IPS-NIHi11 (cell line): ENCODE data around the gene TMEM256.

Experiments
- DNase-seq: peaks from one replicate; pipeline ENCODE4 v3.0.0; 2012; ENCODE audit warnings: mixed read lengths, low spot score

Gene TMEM256

GRCh38 chr17:7429722-7430121, 25.8 kb upstream of the TMEM256 start:
- DNase-seq = no peak

- no peak for DNase-seq
Observed at GRCh38 chr17:7428557-7428956, 24.7 kb upstream of the TMEM256 start, which contains the start of gene SPEM3. TSS of gene SPEM3 (plus strand) at chr17:7428857. CDS start at chr17:7428903, 46 bp downstream.

DNA sequence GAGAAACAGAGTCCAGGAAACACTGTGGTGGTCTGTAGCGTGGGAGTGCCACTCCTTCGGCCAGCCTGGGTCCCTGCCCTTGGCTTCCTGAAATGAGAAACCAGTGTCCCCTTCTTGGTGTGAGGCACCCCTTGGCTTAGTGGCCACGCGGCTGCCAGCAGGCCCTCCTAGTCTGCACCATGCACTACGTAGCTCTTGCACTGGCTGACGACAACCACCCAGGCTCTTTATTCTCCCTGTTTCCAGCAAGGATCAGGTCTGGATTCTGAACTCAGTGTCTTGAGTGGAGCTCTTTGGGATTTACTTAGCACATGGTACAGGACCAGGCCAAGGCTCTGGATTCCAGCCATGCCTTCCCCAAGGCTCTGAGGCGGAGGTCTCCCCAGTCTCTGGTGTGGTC, 23.7 kb upstream of the TMEM256 start:
- no peak for DNase-seq

DNA sequence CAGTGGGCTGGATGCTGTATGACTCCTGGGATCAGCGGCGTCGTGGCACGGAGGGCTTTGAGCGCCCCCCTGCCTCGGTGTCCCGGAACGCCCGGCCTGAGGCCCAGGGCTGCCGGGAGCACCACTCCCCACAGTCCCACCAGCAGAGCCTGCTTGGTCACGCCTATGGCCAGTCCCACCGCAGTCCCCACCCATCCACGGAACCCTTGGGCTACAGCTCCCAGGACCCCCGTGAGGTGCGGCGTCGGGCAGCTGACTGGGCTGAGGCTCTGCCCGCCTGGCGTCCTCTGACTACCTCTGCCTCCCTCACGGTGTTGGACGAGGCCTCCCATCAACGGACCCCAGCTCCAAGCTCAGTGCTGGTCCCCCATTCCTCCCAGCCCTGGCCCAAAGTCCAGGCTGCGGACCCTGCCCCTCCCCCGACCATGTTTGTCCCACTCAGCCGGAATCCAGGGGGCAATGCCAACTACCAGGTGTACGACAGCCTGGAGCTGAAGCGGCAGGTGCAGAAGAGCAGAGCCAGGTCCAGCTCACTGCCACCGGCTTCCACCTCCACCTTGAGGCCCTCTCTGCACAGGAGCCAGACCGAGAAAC, 23.1 kb upstream of the TMEM256 start:
- no peak for DNase-seq

DNA sequence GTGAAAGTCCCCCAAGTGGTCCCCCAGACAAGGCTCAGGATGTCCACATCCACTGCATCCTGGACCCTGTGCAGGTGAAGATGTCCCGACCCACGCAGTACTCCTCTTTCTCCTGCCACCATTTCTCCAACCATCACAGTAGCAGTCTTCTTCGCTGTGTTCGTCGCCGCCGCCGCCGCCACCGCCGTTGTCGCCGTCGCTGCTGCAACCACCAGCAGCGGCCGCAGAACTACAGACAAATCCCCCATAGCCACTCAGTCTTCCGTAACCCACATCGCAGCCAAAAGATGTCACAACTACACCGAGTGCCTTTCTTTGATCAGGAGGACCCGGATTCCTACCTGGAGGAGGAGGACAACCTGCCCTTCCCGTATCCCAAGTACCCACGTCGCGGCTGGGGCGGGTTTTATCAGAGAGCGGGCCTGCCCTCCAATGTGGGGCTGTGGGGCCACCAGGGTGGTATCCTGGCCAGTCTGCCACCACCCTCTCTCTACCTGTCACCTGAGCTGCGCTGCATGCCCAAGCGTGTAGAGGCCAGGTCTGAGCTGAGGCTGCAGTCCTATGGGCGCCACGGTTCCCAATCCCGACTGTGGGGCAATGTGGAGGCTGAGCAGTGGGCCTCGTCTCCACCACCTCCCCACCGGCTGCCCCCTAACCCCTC, 22.4 kb upstream of the TMEM256 start:
- DNase-seq = no peak

DNA sequence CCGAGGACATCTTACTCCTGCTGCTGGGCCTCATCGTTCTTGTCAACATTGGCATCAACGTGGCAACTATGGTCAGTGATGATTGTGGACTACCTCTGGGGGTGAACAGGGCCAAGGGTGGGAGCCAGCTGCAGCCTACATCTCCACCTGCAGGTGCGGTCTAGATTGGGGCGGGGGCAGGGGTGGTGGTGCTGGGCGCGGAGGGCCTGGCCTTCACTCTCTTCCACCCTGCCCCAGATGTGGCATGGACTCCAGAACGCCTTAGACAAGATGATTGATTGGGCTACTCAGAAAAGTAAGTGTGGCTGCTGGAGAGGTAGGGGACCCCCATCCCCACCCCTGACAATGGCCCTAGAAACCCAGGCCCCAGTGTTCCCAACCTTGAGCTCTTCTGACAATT, 21.9 kb upstream of the TMEM256 start:
- no peak for DNase-seq

DNA sequence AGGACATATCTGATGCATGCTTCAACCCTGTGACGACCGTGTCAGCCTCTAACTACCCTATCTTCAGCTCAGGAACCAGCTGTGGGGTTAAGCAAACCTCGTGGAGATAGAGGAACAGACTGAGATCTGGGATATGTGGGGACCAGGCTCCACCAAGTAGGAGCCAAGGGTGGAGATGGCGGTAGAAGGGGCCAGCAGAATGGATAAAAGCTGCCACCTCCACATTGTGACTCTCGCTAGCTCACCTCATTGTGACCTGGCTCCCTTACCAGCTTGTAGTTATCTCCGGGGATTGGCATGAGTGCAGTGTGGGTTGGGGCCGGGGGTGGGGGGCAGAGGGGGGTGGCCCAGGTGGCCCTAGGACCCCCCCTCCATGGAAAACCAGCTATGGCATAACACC, 21.4 kb upstream of the TMEM256 start, which contains the start of gene SPEM2:
Gene SPEM2 (plus strand): TSS at position 301 of the 400 bp plus-strand sequence. CDS start 73 bp downstream, at position 374.
- DNase-seq = no peak

DNA sequence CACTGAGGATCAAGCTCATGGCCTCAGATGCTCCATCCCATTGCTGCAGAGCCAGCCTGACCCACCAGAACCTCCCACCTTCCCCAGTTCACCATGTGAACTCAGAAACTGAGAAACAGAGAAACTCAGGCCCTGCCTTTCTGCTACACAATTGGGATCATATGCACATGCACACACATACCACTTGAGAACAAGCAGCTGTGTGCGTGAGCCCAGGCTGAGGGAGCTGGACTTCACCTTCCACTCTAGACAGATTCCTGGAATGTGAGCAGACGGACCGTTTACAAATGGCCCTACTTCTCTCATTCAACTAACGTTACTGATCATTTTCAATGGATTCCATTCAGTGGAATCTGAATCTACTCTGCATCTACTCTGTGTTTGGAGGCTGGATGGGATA, 19.8 kb upstream of the TMEM256 start:
- no peak for DNase-seq

GRCh38 chr17:7421186-7421585, 17.3 kb upstream of the TMEM256 start:
- DNase-seq = no peak

DNA sequence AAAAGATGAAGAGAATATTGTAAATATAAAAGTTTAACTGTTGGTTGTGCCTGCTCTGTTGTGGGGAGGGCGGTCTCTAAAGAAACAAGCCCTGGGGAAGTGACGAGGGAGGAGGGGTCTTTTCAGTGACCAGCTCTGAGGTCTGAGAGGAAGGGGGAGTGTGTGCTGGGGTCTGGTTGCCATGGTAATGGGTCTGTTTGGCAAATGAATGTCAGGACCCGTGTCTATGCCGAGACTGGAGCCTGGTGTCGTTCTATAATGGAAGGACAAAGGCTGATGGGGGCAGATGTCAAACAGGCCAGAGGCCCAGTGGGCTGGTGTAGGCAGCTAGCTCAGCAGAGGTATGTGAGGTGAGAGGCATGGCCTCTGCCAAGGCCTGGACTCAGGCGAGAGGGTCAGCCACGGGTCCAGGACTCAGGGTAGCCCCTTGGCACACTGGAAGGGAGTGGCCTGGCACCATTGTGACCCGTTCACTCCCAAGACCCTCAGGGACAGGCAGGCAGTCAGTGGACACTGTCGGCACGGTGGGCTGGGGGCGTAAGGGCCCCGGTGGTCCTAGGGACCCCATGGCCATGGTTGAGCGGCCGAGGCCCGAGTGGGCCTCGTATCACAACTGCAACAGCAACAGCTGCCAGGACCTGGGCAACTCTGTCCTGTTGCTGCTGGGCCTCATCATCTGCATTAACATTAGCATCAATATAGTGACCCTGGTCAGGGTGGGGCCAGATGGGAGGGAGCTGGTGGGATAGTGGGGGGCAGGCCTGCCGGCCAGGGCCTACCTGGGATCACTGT, 16.1 kb upstream of the TMEM256 start, which contains the start of gene SPEM1:
Gene SPEM1 (plus strand): TSS at position 506 of the 792 bp plus-strand sequence. CDS start 61 bp downstream, at position 567.
- DNase-seq = no peak

GRCh38 chr17:7418472-7419152, 14.7 kb upstream of the TMEM256 start:
- no peak for DNase-seq

DNA sequence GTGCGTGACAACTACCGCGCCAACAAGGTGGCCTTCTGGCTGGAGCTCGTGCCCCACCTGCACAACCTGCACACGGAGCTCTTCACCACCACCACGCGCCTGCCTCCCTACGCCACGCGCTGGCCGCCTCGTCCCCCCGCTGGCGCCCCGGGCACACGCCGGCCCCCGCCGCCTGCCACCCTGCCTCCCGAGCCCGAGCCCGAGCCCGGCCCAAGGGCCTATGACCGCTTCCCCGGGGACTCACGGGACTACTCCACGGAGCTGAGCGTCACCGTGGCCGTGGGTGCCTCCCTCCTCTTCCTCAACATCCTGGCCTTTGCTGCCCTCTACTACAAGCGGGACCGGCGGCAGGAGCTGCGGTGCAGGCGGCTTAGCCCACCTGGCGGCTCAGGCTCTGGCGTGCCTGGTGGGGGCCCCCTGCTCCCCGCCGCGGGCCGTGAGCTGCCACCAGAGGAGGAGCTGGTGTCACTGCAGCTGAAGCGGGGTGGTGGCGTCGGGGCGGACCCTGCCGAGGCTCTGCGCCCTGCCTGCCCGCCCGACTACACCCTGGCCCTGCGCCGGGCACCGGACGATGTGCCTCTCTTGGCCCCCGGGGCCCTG, 13.3 kb upstream of the TMEM256 start:
- DNase-seq = no peak

GRCh38 chr17:7416323-7416722, 12.4 kb upstream of the TMEM256 start:
- no peak for DNase-seq

DNA sequence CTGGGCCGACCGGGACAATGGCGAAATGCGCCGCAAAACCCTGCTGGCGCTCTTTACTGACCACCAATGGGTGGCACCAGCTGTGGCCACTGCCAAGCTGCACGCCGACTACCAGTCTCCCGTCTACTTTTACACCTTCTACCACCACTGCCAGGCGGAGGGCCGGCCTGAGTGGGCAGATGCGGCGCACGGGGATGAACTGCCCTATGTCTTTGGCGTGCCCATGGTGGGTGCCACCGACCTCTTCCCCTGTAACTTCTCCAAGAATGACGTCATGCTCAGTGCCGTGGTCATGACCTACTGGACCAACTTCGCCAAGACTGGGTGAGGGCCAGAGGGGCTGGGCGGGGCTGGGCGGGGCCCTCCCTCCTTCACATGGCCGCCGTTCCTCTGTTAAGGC, 11.9 kb upstream of the TMEM256 start:
- DNase-seq = no peak

DNA sequence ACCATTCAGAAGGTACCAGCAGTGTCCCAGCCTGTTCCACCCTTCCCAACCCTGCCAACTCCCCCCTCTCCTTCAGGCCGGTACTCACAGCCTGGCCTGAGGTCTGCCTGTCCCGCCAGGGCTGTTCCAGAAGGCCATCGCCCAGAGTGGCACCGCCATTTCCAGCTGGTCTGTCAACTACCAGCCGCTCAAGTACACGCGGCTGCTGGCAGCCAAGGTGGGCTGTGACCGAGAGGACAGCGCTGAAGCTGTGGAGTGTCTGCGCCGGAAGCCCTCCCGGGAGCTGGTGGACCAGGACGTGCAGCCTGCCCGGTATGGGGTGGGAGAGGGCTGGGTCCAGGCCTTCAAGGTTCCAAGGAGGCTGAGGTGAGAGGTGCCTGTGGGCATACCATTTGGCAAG, 10.9 kb upstream of the TMEM256 start:
- DNase-seq = no peak

- DNase-seq = no peak
Observed at GRCh38 chr17:7413346-7413985, 9.6 kb upstream of the TMEM256 start.

GRCh38 chr17:7411427-7411750, 7.5 kb upstream of the TMEM256 start:
- DNase-seq = no peak

- no peak for DNase-seq
Observed at GRCh38 chr17:7410634-7411426, 6.9 kb upstream of the TMEM256 start.

DNA sequence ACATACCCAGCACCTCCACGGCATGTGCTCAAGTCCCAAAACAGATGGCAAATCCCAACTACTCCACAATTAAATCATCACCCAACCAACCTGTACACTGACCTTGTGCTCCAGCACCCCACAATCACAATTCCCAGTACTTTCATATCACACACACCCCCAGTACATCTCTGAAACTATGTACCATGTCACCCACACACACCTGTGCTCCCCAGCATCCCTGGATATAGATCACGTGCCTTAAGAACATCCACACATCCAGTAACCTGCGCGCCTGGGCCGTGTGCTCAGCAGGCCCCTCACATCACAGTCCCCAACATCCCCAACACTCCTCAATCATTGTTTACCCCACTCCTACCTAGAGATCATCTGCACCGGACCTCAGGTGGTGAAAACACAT, 5.8 kb upstream of the TMEM256 start:
- DNase-seq = no peak

DNA sequence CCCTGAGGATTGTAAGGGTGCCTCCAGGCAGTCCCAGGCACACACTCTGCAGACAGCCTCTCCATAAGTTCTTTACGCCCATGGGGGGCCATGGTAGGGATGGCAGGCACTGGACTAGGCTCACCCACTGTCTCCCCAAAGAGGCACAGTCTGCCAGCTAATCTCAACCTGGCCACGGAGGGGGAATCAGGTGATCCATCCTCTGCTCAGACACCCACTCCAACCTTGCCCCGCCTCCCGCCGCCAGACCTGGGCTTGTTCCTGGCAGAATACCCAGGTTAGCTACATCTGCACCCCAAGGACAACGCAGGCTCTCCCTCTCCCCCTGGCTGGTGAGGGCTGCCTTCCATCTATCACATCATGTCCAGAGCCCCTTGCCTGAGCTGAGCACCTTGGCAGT, 5.0 kb upstream of the TMEM256 start:
- no peak for DNase-seq

GRCh38 chr17:7408252-7408727, 4.4 kb upstream of the TMEM256 start:
- DNase-seq = no peak
